ENCODE measurements around the gene TMEM163.

DNA sequence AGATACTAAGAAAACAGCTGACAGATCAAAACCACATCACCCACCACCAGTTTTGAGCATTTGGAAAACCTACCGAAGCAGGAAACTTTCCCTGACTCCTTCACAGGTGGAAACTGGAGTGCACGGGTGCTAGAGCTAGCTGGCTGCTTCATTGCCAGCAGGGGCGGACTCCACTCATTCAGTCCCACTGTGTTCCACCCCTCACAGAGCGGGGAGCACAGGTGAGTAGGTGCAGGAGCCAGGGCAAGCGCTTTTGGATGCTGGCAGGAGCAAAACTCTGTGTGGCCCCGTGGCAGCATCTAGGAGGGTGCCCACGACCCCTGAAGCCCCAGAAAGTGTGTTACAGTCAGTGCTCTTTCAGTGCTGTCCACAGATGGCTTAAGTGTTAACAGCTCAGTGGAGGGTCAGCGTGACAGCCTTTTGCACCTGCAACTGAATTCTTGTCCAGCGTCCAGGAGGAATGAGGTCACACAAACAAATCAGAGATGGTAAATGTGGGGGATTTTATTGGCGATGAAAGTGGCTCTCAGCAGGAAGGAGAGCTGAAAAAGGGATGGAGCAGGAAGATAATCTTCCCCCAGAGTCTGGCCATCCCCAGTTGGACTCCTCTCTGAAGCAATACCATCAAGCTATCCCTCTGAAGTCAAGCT is 71.1 kb downstream of the TMEM163 start:
- TF ChIP-seq, protein P1, sequence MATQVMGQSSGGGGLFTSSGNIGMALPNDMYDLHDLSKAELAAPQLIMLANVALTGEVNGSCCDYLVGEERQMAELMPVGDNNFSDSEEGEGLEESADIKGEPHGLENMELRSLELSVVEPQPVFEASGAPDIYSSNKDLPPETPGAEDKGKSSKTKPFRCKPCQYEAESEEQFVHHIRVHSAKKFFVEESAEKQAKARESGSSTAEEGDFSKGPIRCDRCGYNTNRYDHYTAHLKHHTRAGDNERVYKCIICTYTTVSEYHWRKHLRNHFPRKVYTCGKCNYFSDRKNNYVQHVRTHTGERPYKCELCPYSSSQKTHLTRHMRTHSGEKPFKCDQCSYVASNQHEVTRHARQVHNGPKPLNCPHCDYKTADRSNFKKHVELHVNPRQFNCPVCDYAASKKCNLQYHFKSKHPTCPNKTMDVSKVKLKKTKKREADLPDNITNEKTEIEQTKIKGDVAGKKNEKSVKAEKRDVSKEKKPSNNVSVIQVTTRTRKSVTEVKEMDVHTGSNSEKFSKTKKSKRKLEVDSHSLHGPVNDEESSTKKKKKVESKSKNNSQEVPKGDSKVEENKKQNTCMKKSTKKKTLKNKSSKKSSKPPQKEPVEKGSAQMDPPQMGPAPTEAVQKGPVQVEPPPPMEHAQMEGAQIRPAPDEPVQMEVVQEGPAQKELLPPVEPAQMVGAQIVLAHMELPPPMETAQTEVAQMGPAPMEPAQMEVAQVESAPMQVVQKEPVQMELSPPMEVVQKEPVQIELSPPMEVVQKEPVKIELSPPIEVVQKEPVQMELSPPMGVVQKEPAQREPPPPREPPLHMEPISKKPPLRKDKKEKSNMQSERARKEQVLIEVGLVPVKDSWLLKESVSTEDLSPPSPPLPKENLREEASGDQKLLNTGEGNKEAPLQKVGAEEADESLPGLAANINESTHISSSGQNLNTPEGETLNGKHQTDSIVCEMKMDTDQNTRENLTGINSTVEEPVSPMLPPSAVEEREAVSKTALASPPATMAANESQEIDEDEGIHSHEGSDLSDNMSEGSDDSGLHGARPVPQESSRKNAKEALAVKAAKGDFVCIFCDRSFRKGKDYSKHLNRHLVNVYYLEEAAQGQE (IDR thresholded peaks at IDR 0.05; ENCODE audit: low read depth): no peak
- TF ChIP-seq RAD21 (IDR thresholded peaks at IDR 0.05; ENCODE audit: low read depth) (no peak), EP300 (IDR thresholded peaks at IDR 0.05; ENCODE audit: borderline replicate concordance) (no peak)
- TF ChIP-seq, protein P2, sequence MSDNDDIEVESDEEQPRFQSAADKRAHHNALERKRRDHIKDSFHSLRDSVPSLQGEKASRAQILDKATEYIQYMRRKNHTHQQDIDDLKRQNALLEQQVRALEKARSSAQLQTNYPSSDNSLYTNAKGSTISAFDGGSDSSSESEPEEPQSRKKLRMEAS (IDR thresholded peaks at IDR 0.05): no peak
